AG09319 (cell line): Measurements from ENCODE around the gene ICAM4.

Source experiments
- DNase-seq: peaks from one replicate; pipeline ENCODE4 v3.0.0-alpha.2; 2010; ENCODE audit warnings: low read depth; ENCODE audit errors: extremely low read depth
- TF ChIP-seq, protein P1 (sequence below): IDR thresholded peaks from 2 replicates; pipeline ENCODE4 v1.5.1; 2011; ENCODE audit warnings: low read depth, mild to moderate bottlenecking, inconsistent platforms, low read length, moderate library complexity

ICAM4 gene

DNA sequence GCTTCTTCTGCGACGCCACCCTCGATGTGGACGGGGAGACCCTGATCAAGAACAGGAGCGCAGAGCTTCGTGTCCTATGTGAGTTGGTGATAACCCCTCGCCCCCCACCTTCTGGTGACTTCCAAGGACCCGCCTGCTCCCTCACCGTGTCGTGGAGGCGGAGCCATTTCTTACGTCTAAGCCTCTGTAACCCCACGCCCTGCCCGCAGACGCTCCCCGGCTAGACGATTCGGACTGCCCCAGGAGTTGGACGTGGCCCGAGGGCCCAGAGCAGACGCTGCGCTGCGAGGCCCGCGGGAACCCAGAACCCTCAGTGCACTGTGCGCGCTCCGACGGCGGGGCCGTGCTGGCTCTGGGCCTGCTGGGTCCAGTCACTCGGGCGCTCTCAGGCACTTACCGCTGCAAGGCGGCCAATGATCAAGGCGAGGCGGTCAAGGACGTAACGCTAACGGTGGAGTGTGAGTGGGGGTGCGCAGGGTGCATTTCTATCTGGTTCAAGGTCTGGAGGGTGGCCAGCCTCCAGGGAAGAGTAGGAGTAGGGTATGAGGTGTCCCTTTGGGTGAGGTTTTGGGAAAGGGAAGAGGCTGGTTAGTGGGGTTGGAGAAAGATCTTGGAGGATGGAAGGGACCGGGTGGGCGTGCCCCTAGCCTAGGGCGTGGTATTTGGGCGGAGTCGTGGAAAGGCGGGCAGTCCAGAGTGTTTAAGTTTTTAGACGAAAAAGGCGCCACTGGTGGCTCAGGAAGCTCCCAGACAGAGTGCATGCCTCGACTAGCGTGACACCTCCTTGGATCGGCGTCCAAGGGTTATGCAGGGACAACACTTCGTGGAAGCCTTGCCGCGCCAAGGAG, 6.3 kb downstream of the ICAM4 start:
- TF ChIP-seq, protein P1, sequence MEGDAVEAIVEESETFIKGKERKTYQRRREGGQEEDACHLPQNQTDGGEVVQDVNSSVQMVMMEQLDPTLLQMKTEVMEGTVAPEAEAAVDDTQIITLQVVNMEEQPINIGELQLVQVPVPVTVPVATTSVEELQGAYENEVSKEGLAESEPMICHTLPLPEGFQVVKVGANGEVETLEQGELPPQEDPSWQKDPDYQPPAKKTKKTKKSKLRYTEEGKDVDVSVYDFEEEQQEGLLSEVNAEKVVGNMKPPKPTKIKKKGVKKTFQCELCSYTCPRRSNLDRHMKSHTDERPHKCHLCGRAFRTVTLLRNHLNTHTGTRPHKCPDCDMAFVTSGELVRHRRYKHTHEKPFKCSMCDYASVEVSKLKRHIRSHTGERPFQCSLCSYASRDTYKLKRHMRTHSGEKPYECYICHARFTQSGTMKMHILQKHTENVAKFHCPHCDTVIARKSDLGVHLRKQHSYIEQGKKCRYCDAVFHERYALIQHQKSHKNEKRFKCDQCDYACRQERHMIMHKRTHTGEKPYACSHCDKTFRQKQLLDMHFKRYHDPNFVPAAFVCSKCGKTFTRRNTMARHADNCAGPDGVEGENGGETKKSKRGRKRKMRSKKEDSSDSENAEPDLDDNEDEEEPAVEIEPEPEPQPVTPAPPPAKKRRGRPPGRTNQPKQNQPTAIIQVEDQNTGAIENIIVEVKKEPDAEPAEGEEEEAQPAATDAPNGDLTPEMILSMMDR: no peak
- DNase-seq: no peak

DNA sequence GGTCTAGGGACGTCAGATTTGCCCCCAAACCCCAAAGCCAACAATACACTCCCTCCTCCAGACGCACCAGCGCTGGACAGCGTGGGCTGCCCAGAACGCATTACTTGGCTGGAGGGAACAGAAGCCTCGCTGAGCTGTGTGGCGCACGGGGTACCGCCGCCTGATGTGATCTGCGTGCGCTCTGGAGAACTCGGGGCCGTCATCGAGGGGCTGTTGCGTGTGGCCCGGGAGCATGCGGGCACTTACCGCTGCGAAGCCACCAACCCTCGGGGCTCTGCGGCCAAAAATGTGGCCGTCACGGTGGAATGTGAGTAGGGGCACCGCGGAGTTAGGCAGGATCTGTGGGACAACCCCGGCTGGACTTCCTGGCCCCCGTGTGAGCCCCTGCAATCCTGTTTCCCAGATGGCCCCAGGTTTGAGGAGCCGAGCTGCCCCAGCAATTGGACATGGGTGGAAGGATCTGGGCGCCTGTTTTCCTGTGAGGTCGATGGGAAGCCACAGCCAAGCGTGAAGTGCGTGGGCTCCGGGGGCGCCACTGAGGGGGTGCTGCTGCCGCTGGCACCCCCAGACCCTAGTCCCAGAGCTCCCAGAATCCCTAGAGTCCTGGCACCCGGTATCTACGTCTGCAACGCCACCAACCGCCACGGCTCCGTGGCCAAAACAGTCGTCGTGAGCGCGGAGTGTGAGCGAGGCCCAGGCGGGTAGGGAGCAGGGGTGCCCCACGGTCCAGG, 7.0 kb downstream of the ICAM4 start:
- no peak for DNase-seq
- TF ChIP-seq, protein P1: no peak

DNA sequence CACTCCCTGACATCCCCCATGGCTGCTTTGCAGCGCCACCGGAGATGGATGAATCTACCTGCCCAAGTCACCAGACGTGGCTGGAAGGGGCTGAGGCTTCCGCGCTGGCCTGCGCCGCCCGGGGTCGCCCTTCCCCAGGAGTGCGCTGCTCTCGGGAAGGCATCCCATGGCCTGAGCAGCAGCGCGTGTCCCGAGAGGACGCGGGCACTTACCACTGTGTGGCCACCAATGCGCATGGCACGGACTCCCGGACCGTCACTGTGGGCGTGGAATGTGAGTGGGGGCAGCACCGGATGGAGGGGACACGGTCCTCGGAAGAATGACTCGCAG, 7.6 kb downstream of the ICAM4 start:
- TF ChIP-seq, protein P1: no peak
- no peak for DNase-seq

DNA sequence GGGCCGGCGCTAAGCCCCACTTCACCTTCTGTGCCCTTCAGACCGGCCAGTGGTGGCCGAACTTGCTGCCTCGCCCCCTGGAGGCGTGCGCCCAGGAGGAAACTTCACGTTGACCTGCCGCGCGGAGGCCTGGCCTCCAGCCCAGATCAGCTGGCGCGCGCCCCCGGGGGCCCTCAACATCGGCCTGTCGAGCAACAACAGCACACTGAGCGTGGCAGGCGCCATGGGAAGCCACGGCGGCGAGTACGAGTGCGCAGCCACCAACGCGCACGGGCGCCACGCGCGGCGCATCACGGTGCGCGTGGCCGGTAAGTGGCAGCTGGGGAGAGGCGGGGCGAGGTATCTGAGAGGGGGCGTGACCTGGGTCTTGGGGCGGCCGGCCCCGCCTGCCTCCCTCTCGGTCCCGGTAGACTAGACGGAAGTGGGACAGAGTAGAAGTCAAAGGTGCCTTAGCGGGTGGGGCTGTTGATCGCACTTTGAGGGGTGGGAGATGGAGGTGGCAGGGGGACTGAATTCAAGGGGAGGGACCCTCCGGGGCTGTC, 8.6 kb downstream of the ICAM4 start:
- TF ChIP-seq, protein P1: no peak; the same call in none of the 2 replicates
- DNase-seq: no peak

DNA sequence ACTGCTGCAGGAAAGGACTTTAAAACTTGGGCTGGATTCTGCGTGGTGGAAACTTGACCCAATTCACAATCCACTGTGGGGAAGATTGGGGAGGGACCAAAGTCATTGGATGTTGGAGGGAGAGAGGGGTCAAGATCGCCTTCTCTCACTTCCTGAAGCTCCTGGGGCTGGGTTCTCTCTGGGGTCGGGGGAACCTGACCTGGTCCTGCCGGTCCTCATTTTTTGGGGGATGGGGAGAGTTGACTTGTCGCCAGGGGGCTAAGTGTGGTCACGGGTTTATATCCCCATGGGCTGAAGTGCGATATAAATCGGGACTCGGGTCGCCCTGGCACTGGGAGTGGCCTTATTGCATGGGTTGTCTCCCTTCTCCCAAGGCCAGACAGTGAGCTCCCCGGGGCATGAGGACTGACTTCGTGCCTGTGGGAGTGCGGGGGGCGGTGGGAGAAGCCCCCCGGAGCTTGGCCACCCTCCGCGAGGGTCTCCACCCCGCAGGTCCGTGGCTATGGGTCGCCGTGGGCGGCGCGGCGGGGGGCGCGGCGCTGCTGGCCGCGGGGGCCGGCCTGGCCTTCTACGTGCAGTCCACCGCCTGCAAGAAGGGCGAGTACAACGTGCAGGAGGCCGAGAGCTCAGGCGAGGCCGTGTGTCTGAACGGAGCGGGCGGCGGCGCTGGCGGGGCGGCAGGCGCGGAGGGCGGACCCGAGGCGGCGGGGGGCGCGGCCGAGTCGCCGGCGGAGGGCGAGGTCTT, 9.3 kb downstream of the ICAM4 start:
- no peak for DNase-seq
- TF ChIP-seq, protein P1: no peak

DNA sequence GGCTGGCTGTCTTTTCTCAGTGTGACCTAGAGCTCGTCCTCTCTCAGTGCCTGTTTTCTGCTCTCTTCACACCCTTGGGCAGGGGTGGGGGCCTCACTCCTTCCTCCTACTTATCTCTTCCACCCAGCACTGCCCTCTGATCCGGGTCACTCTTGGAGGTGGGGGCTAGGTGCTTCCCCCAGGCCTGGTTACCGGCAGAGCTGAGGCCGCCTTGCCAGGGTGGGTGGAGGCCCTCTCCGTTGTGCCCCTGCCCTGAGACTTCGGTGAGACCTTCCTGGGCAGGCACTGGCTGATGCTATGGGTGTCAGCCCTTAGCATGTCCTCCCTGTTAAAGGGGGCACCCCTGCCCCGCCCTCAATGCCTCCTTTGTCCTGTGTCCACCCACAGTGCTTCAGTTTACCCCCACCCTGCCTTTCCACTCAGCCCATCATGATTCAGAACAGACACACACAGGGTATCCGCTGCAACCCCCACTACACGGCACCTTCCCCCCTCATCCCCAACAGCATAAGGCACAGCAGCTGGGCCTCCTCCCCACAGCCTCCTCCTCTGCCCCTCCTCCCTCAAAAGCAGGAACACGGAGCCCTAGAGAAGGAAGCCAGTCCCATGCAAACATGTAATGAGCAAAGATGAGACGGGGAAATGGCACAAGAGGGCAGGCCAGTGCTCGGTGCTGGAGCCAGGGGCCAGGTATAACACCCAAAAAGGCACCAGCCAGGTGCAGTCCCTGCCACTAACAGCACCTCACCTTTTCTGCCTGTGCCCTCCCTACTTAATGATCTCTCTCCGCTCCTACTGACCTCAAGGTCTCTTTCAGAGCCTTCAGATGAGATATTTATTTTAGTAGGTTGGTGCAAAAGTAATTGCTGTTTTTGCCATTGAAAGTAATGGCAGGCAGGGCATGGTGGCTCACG, 13.0 kb downstream of the ICAM4 start:
- no peak for DNase-seq
- TF ChIP-seq, protein P1: no peak
